Effector CD4-positive, alpha-beta T cell (primary cell): Measurements from ENCODE around the gene ATP6V1E1.
"Not testable (repeated sequence)": the region's sequence is repeated elsewhere in the genome, so short reads cannot be mapped to it uniquely, and the experiment has no call there.

Source experiments
- DNase-seq: peaks from one replicate; pipeline ENCODE4 v3.0.0-alpha.2; 2020

ATP6V1E1 gene

DNA sequence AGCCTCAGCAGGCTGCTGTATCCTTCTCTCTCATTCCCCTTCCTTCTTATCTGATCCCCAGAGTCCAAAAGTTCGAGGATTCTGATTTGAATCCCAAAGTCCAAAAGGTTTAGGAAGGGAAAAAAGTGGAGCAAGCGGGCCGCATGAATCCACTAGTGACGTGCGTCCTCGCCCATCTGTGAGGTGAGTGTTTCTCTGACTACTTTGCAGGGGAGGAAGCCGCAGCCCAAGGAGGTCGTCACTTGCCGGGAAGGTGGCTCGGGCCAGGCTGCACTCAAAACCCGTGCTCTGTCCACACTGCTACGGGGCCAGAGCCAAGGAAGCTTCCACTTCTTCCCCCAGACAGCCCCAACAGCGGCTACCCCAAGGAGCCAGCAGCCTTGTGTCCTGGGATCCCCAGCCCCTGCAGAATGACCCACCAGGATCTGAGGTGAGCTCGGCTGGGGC, 49.0 kb downstream of the ATP6V1E1 start:
- DNase-seq: no peak

DNA sequence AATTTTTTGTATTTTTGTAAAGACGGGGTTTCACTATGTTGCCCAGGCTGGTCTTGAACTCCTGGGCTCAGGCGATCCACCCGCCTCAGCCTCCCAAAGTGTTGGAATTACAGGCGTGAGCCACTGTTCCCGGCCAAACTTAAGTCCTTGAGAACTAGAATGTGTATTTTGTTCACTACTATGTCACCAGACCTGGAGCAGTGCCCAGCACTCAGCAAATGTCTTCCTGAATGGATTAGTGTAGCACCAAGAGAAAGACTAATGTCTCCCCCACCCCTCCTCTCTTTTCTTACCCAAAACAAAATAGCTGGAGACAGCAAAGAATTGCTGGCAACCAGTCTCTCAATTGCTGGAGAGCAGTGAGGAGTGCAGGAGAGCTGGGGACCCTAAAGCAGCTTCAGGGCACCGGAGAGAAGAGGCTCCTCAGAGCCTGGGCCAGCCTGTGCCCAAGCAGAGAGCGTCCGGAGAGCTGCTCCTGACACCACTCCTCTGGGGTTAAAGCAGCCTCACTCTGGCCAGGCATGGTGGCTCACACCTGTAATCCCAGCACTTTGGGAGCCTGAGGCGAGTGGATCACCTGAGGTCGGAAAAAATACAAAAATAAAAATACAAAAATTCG, 50.3 kb downstream of the ATP6V1E1 start:
- DNase-seq: no peak

DNA sequence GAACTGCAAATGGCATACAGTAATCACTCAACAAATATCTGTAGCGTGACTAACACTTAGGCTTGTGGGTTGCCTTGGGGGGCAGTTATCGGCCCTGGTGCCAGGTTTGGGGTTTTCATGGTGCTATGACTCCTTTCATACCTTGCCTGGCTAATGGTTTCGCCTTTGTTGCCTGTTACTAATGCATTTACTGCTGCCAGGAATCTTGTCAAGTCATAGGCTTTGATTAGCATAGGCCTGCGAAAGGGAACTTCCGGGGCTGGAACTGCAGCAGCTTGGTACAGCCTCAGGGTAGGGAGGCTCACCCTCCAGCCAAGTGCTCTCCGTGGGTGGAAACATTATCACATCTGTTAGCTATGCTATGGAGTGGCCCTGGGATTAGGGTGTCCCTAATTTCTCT, 52.1 kb downstream of the ATP6V1E1 start:
- DNase-seq: no peak

DNA sequence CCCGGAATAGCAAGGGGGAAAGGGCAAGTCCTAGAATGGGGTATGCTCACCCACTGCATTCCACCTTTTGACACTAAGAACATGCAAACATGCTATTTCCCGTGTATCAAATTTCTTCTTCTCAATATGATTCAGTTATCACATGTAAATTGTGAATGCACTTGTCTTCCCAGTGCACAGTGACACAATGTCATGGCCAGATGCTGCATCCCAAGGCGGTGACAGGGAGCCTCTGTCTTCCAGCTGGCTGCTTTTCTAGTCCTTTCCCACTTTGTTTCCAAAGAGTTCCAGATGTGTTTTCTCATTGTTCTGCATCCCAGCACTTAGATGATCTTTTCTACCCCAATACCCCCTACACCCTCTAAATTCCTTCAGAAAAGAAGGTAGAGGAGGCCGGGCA, 52.9 kb downstream of the ATP6V1E1 start:
- no peak for DNase-seq

DNA sequence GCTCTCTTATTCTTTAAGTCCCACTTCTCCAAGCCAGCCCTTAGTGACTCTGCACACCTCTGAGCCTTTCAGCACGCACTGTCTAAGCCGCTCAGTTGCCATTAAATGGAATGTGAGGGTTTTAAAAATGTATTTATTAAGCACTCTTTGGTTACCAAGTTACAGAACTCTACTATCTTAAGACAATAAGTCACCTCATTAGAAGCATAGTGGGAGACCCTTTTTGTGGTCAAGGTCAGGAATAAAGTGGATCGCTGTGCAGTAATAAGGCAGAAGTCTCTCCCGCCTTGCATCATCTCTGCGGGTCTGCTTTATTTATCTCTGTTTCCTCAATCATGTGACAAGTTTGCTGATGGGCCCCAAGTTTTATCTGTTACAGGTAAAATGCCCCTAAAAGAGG, 53.4 kb downstream of the ATP6V1E1 start:
- DNase-seq: no peak

DNA sequence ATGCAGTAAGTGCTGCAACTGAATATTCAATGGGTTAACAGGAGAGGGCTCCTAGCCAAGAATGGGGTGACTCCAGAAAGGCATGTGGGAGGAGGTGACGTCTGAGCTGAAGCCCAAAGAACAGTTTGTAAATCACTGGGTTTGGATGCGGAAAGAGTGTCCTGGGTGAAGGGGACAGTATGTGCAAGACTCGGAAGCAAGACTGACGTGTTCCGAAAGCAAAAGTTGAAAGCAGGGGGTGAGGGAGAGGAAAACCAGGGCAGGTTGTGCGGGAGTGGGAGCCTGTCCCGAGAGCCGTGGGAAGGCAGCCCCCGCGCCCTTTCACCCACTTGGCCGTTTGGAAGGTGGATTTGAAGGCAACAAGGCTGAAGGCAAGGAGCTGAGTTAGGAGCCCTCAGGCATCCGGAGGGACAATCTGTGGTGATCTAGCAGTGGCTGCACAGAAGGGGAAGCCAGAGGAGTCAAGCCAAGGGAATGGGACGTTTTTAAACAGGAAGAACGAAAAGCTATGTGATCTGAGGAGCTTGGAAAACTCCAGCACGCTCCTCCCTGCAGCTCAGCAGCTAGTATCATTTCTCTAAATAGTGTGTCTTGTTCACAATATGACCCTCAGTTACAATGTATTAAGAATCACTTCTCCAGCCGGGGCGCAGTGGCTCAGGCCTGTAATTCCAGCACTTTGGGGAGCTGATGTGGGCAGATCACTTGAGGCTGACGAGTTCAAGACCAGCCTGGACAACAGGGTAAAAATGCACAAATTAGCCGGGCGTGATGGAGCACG, 57.5 kb downstream of the ATP6V1E1 start:
- DNase-seq: no peak

DNA sequence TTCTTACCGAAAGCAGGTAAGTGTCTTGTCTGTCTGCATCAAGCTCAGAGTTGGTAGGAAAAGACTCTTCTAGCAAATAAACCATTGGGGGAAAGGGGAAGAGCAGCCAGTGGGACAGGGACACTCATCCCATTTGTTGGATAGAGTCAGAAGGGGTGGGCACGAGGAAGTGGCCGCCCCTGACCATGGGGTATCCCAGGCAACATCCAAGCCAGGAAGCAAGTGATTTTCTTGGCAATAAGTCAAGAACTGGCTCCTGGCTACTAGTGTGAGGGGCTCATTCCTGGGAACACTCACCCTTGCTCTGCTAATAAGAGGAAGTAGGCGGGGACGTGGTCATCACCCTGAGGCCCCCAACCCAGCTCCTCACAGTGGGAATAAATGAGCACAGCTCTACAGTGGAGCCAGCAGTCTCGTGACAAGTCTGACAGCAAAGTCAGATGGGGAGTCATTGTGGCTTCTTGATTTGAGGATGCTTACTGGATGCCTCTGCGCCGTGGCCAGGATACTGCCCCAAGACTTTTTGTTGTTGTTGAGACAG, 58.5 kb downstream of the ATP6V1E1 start:
- DNase-seq: no peak

DNA sequence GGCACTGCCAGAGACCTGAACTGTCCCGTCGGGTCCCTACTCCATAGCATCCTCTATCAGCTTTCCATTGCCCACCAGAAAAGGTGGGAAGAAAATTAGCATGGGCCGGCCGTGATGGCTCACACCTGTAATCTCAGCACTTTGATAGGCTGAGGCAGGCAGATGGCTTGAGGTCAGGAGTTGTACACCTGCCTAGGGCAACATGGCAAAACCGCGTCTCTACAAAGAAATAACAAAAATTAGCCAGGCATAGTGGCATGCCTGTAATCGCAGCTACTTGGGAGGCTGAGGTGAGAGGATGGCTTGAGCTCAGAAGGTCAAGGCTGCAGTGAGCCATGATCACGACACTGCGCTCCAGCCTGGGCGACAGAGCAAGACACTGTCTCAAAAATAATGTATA, 61.8 kb downstream of the ATP6V1E1 start:
- DNase-seq: no peak

DNA sequence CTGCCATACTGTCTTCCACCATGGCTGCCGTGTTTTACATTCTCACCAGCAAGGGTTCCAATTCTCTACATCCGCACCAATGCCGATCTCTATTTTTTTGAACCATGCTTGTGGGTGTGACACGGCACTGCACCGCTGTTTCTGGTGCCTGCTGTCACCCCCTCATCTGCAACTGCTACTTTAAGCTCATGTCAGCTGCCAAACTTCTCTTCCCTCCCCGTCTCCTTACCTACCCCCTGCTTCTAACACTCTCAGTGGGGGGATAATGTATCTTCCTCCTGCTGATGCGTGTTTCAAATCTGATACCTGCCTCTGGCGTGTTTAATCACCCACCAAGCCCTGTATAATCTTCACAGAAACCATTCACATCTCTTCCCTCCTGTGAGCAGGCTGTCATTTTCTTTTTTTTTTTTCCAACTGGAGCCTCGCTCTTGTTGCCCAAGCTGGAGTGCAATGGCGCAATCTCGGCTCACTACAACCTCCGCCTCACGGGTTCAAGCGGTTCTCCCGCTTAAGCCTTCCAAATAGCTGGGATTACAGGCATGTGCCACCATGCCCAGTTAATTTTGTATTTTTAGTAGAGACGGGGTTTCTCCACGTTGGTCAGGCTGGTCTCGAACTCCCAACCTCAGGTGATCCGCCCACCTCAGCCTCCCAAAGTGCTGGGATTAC, 62.4 kb downstream of the ATP6V1E1 start:
- not testable (repeated sequence) for DNase-seq

DNA sequence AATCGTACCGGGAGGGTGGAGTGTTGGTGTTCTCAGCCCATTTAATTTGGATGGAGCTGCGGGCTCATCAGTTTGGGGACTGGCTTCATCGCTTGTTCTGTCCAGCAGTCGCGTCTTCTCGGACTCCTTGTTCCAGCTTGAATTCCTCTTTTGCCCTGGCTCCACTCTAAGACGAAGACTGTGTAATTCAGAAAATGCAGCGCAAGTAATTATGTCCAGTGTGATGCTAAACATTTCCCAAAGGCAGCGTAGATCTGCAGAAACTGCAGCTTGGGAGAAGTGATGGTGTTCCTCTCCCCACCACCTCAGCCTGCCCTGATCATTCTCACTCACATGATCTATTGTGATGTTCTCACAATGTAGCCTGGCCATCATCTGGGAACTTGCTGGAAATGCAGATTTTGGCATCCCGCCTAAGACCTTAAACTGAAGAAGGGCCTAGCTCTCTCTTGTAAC, 64.6 kb downstream of the ATP6V1E1 start:
- no peak for DNase-seq

DNA sequence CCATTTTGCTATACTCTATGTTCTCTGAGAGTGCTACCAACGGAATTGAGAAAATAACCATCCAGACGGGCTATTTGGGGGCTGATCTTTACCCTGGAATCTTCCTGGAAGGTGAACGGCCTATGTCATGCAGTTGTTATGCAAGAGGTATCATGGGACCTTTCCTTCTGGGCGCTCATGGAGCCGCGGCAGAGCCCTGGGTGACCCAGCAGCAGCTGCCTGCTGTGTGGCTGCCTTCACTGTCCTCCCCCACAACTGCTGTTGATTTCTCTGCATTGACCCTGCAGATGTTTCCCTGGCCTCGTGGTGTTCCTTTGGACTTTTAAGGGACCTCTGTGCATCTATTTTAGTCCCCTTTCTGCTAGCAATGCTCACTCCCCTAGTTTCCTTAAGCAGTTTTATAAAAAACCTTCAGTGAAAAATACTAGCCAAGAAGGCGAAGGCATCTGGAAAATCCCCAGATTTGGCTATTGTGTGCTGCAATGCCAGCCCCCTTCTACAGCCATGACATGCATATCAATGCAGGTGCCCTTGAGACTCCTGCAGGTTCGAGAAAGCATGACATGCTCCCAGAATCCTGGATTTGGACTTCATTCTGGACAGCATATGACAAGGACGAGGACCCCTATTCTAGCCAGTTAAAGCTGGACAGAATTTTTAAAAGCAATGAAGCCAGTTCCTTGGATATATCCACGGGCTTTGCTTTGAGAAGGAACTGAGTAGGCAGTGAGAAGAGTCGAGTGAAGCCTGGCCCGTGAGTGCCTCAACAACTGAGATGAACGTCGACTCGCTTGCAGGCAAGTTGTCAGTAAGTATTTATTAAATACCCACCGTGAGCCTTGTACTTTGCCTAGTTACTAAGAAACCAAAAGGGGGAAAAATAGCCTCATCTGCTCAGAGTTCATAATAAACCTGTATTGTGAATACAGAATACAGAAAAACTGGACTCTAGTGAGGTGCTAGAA, 65.4 kb downstream of the ATP6V1E1 start, which contains the start of gene SLC25A18:
Gene SLC25A18, plus strand, starts transcription at position 593 of the 965 bp plus-strand sequence. CDS start 16,447 bp downstream, outside the sequence.
- no peak for DNase-seq

DNA sequence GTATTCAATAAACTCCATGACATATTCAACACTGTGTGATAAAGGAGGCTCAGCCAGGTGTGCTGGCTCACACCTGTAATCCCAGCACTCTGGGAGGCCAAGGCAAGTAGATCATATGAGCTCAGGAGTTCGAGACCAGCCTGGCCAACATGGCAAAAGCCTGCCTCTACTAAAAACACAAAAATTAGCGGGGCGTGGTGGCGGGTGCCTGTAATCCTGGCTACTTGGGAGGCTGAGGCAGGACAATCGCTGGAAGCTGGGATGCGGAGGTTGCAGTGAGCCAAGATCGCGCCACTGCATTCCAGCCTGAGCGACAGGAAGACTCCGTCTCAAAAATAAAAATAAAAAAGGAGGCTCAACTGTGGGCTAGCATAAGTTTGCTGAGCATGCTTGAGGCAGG, 69.4 kb downstream of the ATP6V1E1 start:
- no peak for DNase-seq

DNA sequence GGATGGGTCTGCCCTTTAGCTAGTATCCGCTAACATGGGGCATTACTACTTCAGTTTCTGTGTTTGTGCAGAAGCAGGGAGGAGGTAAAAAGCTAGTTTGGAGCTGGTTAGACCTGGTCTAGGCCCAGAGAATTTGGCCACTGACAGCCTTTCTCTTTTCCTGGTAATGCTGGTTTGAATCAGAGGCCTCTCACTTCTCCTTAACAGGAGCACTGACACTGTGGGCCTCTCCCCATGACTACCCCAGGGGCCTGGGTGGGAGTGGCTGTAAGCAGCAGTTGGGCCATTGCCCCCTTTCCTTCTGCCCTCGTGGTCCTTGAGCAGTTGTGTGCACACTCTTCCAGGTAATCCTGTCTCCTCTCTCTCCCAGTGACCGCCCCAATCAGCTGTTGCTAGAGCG, 73.7 kb downstream of the ATP6V1E1 start:
- no peak for DNase-seq

DNA sequence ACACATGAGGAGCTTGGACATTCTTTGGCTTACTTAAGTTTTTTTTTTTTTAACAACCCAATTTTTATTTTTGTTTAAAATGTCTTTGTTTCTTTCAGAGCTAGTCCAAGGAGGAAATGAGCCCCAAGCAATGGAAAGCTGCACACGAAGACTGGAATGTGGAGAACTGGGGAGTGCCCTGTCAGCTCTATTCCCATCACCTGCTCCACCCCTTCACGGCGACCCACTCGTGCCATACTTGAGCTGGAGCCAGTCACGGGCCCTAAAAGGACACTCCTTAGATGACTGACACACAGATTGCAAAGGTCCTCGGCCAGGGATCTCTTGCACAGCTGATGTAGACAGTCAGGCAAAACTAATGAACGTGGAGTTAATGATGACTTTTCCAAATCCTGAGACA, 75.8 kb downstream of the ATP6V1E1 start:
- DNase-seq: no peak

DNA sequence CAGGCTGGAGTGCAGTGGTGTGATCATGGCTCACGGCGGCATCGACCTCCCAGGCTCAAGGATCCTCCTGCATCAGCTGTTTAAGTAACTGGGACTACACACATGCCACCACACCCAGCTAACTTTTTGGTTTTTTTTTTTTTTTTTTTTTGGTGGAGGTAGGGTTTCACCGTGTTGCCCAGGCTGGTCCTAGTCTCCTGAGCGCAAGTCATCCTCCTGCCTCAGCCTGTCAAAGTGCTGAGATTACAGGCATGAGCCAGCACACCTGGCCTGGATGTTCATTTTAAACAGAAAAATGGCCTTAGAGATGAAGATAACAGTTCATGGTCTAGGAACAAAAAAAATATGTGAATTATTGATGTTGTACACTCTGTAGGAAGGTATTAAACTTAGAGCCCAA, 78.9 kb downstream of the ATP6V1E1 start:
- DNase-seq: no peak

DNA sequence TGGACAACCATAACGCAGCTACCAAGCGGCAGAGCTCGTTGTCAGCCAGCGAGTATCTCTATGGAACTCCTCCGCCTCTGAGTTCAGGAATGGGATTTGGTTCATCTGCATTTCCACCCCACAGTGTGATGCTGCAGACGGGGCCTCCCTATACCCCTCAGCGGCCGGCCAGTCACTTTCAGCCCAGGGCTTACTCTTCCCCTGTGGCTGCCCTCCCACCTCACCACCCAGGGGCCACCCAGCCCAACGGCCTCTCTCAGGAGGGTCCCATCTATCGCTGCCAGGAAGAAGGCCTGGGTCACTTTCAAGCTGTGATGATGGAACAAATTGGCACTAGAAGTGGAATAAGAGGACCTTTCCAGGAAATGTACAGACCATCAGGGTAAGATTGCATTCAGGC, 79.4 kb downstream of the ATP6V1E1 start:
- no peak for DNase-seq

DNA sequence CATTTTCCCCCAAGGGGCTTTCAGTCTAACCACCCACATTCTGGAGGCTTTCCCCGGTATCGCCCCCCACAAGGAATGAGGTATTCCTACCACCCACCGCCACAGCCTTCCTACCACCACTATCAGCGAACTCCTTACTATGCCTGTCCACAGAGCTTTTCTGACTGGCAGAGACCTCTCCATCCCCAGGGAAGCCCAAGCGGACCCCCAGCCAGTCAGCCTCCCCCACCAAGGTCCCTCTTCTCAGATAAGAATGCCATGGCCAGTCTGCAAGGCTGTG, 79.9 kb downstream of the ATP6V1E1 start:
- no peak for DNase-seq

DNA sequence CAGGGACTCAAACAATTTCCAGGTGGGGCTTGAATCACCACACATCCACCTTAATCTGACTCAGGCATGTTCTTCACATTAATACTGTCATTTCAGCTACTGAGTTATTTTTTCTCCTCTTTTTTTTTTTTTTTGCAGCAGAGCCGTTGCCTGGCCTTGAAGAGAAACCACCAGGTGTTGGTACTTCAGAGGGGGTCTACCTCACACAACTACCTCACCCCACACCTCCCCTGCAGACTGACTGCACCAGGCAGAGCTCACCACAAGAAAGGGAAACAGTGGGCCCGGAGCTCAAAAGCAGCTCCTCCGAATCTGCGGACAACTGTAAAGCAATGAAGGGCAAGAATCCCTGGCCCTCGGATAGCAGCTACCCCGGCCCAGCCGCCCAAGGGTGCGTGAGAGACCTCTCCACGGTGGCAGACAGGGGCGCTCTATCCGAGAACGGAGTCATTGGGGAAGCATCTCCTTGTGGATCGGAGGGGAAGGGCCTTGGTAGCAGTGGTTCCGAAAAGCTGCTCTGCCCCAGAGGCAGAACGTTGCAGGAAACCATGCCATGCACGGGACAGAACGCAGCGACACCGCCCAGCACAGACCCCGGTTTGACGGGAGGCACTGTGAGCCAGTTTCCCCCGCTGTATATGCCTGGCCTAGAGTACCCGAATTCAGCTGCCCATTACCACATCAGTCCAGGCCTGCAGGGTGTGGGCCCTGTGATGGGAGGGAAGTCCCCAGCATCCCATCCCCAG, 80.4 kb downstream of the ATP6V1E1 start:
- no peak for DNase-seq

DNA sequence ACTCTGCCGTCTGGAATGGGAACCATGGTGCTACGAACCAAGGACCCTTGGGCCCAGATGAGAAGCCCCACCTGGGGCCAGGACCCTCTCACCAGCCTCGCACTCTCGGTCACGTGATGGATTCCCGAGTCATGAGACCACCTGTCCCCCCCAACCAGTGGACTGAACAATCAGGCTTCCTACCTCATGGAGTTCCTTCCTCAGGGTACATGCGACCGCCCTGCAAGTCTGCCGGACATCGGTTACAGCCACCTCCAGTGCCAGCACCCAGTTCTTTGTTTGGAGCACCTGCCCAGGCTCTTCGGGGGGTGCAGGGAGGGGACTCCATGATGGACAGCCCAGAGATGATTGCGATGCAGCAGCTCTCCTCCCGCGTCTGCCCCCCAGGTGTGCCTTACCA, 86.1 kb downstream of the ATP6V1E1 start:
- no peak for DNase-seq
